Activated naive CD8-positive, alpha-beta T cell treated with anti-CD3 and anti-CD28 coated beads, Interleukin-2, amount 50 U/mL, for 24 hours (primary cell): ENCODE results near the gene HNMT.
"Not testable (repeated sequence)": the region's sequence is repeated elsewhere in the genome, so short reads cannot be mapped to it uniquely, and the experiment has no call there.

ENCODE experiments used
- ATAC-seq: fragments of 150-1000 bp; cut with Tn5 transposase; one replicate; pipeline ENCODE4 v1.10.0; 2021
- DNase-seq: peaks from one replicate; pipeline ENCODE4 v3.0.0; 2021
- H3K27ac Mint-ChIP-seq: one replicate; pipeline ENCODE4 v1.8.0; 2021; ENCODE audit warnings: mild to moderate bottlenecking, mixed read lengths
- H3K27me3 Mint-ChIP-seq: one replicate; pipeline ENCODE4 v1.8.0; 2021; ENCODE audit warnings: mixed read lengths
- H3K36me3 Mint-ChIP-seq: one replicate; pipeline ENCODE4 v1.8.0; 2021; ENCODE audit warnings: low read depth, mixed read lengths
- H3K4me1 Mint-ChIP-seq: one replicate; pipeline ENCODE4 v1.8.0; 2021; ENCODE audit warnings: mixed read lengths
- H3K4me3 Mint-ChIP-seq: one replicate; pipeline ENCODE4 v1.8.0; 2021; ENCODE audit warnings: mild to moderate bottlenecking, moderate library complexity, mixed read lengths
- H3K9me3 Mint-ChIP-seq: one replicate; pipeline ENCODE4 v1.8.0; 2021; ENCODE audit warnings: mixed read lengths

HNMT gene

GRCh38 chr2:137957033-137957432 lies 7.2 kb upstream of the HNMT start:
- ATAC-seq, result no peak
- peaks cover 11% of the 10 kb centered on the region for H3K4me1 Mint-ChIP-seq

DNA sequence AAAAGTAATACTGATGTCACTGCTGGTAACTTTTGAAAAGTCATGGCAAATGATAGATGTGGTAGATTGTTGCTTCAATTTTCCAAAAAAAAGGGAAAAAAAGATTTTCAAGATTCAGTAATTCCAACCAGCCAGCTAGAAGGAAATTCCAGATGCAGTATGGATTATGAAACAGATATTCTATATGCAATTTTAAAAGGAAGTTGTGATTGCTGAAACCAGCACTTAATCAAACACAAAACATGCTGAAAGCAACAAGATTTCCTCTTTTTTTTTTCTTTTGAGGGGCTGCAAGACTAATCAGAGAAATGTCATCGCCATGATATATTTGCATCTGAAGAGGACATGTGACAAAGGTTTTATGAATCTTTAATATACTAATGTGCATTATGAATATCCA lies 5.1 kb upstream of the HNMT start:
- DNase-seq, result no peak
- peaks cover 3% of the 10 kb centered on the region for H3K27me3 Mint-ChIP-seq
- no peak for ATAC-seq
- H3K27ac Mint-ChIP-seq, result no peak overlapping the region
- peaks cover 4% of the 10 kb centered on the region for H3K9me3 Mint-ChIP-seq
- no peaks in the 10 kb centered on the region for H3K4me1 Mint-ChIP-seq
- no peaks in the 10 kb centered on the region for H3K36me3 Mint-ChIP-seq
- H3K4me3 Mint-ChIP-seq, result no peak overlapping the region

More at GRCh38 chr2:137957033-137957432, 7.2 kb upstream of the HNMT start:
- H3K36me3 Mint-ChIP-seq, result no peaks in the 10 kb centered on the region
- peaks cover 3% of the 10 kb centered on the region for H3K27me3 Mint-ChIP-seq
- H3K9me3 Mint-ChIP-seq, result peaks cover 4% of the 10 kb centered on the region
- no peak overlapping the region for H3K27ac Mint-ChIP-seq
- DNase-seq, result no peak
- H3K4me3 Mint-ChIP-seq, result no peak overlapping the region

- DNase-seq (no peak), ATAC-seq (no peak)
- no peaks in the 10 kb centered on the region for H3K4me1 Mint-ChIP-seq
- peaks cover 4% of the 10 kb centered on the region for H3K9me3 Mint-ChIP-seq
- no peak overlapping the region for H3K4me3 Mint-ChIP-seq
- H3K36me3 Mint-ChIP-seq, result no peaks in the 10 kb centered on the region
- peaks cover 3% of the 10 kb centered on the region for H3K27me3 Mint-ChIP-seq
- no peak overlapping the region for H3K27ac Mint-ChIP-seq
Observed at GRCh38 chr2:137960223-137960622, 4.0 kb upstream of the HNMT start.

DNA sequence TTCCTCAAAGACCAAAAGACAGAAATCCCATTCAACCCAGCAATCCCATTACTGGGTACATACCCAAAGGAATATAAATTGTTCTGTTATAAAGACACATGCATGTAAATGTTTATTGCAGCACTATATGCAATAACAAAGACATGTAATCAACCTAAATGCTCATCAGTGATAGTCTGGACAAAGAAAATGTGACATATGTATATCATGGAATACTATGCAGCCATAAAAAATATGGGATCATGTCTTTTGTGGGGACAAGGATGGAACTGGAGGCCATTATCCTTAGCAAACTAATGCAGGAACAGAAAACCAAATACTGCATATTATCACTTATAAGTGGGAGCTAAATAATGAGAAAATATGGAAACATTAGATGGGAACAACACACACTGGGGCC lies 2.7 kb upstream of the HNMT start:
- ATAC-seq, result no peak
- Mint-ChIP-seq H3K27ac (no peak overlapping the region), H3K4me3 (no peak overlapping the region), H3K9me3 (peaks cover 4% of the 10 kb centered on the region), H3K4me1 (no peaks in the 10 kb centered on the region), H3K27me3 (peaks cover 3% of the 10 kb centered on the region), H3K36me3 (no peaks in the 10 kb centered on the region)
- no peak for DNase-seq

GRCh38 chr2:137963535-137964065 lies 673 bp upstream of the HNMT start:
- Mint-ChIP-seq H3K36me3 (no peaks in the 10 kb centered on the region), H3K27ac (no peak overlapping the region), H3K9me3 (peaks cover 4% of the 10 kb centered on the region), H3K27me3 (no peaks in the 10 kb centered on the region), H3K4me1 (no peaks in the 10 kb centered on the region), H3K4me3 (no peak overlapping the region)
- ATAC-seq (no peak), DNase-seq (no peak)

DNA sequence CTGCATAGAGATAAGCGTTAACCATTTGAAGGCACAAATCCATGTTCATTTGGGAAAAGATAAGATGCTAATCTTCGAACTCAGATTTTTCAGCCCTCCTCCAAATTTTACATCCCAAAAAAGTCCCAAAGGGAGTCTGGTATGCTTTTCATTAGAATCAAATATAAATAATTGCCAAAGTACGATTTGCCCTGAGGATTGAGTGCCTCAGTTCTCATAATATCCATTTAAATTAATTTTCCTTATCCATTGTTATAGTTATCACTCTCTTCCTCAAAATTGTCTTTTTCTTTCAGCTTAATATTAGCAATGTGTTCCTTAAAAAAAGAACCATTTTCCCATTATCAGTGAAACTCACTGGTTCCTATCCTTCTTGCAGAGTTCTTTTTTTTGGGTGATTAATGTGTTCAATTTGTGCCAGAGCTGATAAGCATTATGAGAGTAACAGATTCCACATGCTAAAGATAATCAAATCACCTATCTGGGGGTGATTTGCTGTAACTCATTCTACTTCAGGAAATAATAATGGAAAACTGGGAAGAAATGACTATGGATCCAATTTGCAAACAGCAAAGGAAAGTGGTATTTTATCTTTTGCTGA lies 686 bp downstream of the HNMT start:
- H3K27ac Mint-ChIP-seq, result no peak overlapping the region
- no peaks in the 10 kb centered on the region for H3K4me1 Mint-ChIP-seq
- peaks cover 4% of the 10 kb centered on the region for H3K9me3 Mint-ChIP-seq
- H3K36me3 Mint-ChIP-seq, result no peaks in the 10 kb centered on the region
- DNase-seq (no peak), ATAC-seq (no peak)
- H3K4me3 Mint-ChIP-seq, result no peak overlapping the region
- H3K27me3 Mint-ChIP-seq, result peaks cover 3% of the 10 kb centered on the region

- DNase-seq, result no peak
- no peaks in the 10 kb centered on the region for H3K36me3 Mint-ChIP-seq
- H3K4me3 Mint-ChIP-seq, result no peak overlapping the region
- H3K27ac Mint-ChIP-seq, result no peak overlapping the region
- peaks cover 4% of the 10 kb centered on the region for H3K9me3 Mint-ChIP-seq
- peaks cover 3% of the 10 kb centered on the region for H3K27me3 Mint-ChIP-seq
- ATAC-seq, result no peak
- no peaks in the 10 kb centered on the region for H3K4me1 Mint-ChIP-seq
Observed at GRCh38 chr2:137966043-137966442, 1.8 kb downstream of the HNMT start.

- Mint-ChIP-seq H3K9me3 (no peaks in the 10 kb centered on the region), H3K27ac (no peak overlapping the region)
Observed at GRCh38 chr2:137967042-137967441, 2.8 kb downstream of the HNMT start.

GRCh38 chr2:137968477-137969417 lies 4.5 kb downstream of the HNMT start:
- Mint-ChIP-seq H3K27ac (no peak overlapping the region), H3K36me3 (no peaks in the 10 kb centered on the region), H3K4me1 (no peaks in the 10 kb centered on the region), H3K27me3 (peaks cover 3% of the 10 kb centered on the region), H3K9me3 (no peaks in the 10 kb centered on the region), H3K4me3 (no peak overlapping the region)
- no peak for ATAC-seq
- no peak for DNase-seq

More at GRCh38 chr2:137967042-137967441, 2.8 kb downstream of the HNMT start:
- peaks cover 3% of the 10 kb centered on the region for H3K27me3 Mint-ChIP-seq
- no peak for DNase-seq
- H3K4me1 Mint-ChIP-seq, result no peaks in the 10 kb centered on the region
- no peaks in the 10 kb centered on the region for H3K36me3 Mint-ChIP-seq
- ATAC-seq, result no peak
- H3K4me3 Mint-ChIP-seq, result no peak overlapping the region

DNA sequence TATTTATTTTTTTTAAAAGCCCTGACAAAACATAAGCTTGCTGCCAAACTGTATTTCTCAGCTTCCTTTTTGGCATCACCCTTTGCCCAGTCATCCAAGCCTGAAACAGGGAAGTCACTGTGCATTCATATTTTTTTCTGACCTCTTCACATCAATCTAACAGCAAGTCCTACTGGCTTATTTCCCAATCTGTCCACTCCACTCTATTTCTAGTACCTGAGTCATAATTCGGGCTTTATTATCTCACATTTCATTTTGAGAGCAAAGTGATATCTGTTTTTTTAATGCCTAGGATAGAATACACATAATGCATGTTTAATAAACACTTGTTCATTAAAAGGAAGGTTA lies 5.1 kb downstream of the HNMT start:
- no peak for DNase-seq
- no peak overlapping the region for H3K4me3 Mint-ChIP-seq
- H3K27me3 Mint-ChIP-seq, result peaks cover 3% of the 10 kb centered on the region
- H3K4me1 Mint-ChIP-seq, result no peaks in the 10 kb centered on the region
- H3K36me3 Mint-ChIP-seq, result no peaks in the 10 kb centered on the region
- no peak overlapping the region for H3K27ac Mint-ChIP-seq
- no peaks in the 10 kb centered on the region for H3K9me3 Mint-ChIP-seq
- ATAC-seq, result no peak

GRCh38 chr2:137969876-137970275 lies 5.6 kb downstream of the HNMT start:
- Mint-ChIP-seq H3K36me3 (no peaks in the 10 kb centered on the region), H3K27ac (no peak overlapping the region), H3K4me3 (no peak overlapping the region), H3K4me1 (no peaks in the 10 kb centered on the region), H3K9me3 (no peaks in the 10 kb centered on the region), H3K27me3 (peaks cover 3% of the 10 kb centered on the region)
- DNase-seq, result no peak
- ATAC-seq, result no peak

DNA sequence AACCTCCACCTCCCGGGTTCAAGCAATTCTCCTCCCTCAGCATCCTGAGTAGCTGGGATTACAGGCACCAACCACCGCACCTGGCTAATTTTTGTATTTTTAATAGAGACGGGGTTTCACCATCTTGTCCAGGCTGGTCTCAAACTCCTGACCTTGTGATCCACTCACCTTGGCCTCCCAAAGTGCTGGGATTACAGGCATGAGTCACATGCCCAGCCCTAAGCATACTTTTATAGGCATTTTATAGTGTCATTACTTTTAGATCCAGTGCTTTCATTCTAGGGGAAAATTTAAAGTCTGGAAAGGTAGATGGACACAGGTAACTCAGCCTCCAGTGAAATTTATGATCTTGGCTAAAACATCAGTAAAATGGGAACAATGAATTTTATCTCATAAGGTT lies 7.0 kb downstream of the HNMT start:
- H3K9me3 Mint-ChIP-seq, H3K36me3 Mint-ChIP-seq, H3K27me3 Mint-ChIP-seq, H3K27ac Mint-ChIP-seq, DNase-seq, H3K4me3 Mint-ChIP-seq, ATAC-seq, H3K4me1 Mint-ChIP-seq: not testable (repeated sequence)

GRCh38 chr2:137973280-137973679 lies 9.0 kb downstream of the HNMT start:
- Mint-ChIP-seq H3K27me3 (peaks cover 6% of the 10 kb centered on the region), H3K9me3 (no peaks in the 10 kb centered on the region), H3K27ac (no peak overlapping the region), H3K4me1 (no peaks in the 10 kb centered on the region), H3K4me3 (no peak overlapping the region), H3K36me3 (no peaks in the 10 kb centered on the region)
- DNase-seq (no peak), ATAC-seq (no peak)

DNA sequence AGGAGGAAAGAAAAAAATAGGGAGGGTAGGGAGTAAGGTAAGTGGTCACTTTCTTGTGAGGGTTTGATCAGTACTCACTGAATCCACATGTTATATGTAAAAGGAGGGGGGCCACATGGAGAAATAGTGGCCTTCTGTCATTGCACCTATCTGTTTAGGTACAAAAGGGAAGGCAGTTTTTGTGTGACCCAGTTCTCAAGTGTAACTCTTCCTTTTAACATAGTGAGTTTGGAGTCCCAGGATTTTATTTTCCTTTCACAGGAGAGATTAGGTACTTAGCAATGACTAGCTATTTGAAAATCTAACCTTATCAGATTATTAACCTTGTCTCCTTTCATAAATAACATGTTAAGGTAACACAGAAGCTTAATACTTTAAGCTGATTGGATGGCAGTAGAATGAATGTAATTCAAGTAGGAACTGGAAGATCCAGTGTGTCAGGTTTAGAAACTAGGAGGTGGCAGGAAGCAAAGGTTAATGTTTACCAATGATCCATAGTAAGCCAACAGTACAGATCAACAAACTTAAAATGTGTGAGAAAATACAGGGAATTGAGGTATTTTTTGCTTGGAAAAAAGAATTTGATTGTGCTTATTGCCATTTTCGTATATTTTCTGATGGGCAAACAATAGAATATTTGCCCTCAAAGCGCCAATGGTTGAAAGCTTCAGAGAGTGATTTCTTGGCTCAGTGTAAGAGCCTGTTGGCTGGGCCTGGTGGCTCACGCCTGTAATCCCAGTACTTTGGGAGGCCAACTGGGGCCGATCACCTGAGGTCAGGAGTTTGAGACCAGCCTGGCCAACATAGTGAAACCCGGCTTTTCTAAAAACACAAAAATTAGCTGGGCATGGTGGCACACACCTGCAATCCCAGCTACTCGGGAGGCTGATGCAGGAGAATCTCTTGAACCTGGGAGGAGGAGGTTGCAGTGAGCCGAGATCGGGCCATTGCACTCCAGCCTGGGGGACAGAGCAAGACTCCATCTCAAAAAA lies 11.3 kb downstream of the HNMT start:
- no peaks in the 10 kb centered on the region for H3K36me3 Mint-ChIP-seq

More for the DNA sequence above, 11.3 kb downstream of the HNMT start:
- Mint-ChIP-seq H3K9me3 (no peaks in the 10 kb centered on the region), H3K27me3 (peaks cover 2% of the 10 kb centered on the region), H3K4me3 (no peak overlapping the region), H3K4me1 (no peaks in the 10 kb centered on the region), H3K27ac (no peak overlapping the region)
- ATAC-seq, result no peak
- no peak for DNase-seq
